ENCODE measurements around the gene ENTPD6. TPM values are rescaled to one million over a fixed set of nuclear protein-coding genes. Genes with fewer than 3 reads are reported as not detected.

Gene ENTPD6
- total and polyA plus RNA-seq, 5 donors from 2014 or later: 27.2 to 68.0 (median 30.8) TPM

- H3K9me3 Mint-ChIP-seq: no peaks in the 10 kb centered on the region
- H3K27ac ChIP-seq (ENCODE audit: insufficient read depth, low read length, poor library complexity, severe bottlenecking): no peak overlapping the region
- DNase-seq (no peak), ATAC-seq (ENCODE audit: low read depth in 2 of 2) (no peak)
- no peak overlapping the region for H3K27ac Mint-ChIP-seq
- no peaks in the 10 kb centered on the region for H3K4me1 ChIP-seq (ENCODE audit: control insufficient read depth, insufficient read depth, low read length, poor library complexity, severe bottlenecking)
- H3K27me3 Mint-ChIP-seq: no peaks in the 10 kb centered on the region
- H3K4me1 Mint-ChIP-seq: peaks cover 0 to 3% (median 0%) of the 10 kb centered on the region in 4 donors
- H3K4me3 Mint-ChIP-seq: no peak overlapping the region
- peaks cover 63% of the 10 kb centered on the region for H3K36me3 ChIP-seq (ENCODE audit: control insufficient read depth, insufficient read depth, low read length)
- H3K27me3 ChIP-seq (ENCODE audit: control insufficient read depth, insufficient read depth, low read length): no peaks in the 10 kb centered on the region
- no peaks in the 10 kb centered on the region for H3K9me3 ChIP-seq (ENCODE audit: control insufficient read depth in 2 of 2, low read length in 2 of 2)
- peaks cover 22% of the 10 kb centered on the region for H3K36me3 Mint-ChIP-seq
- H3K4me3 ChIP-seq (ENCODE audit: low read depth, low read length): no peak overlapping the region
Observed at GRCh38 chr20:25213566-25214425, 18.3 kb downstream of the ENTPD6 start.

GRCh38 chr20:25214426-25214790 is 18.9 kb downstream of the ENTPD6 start:
- H3K36me3 ChIP-seq (ENCODE audit: control insufficient read depth, insufficient read depth, low read length): peaks cover 64% of the 10 kb centered on the region
- no peaks in the 10 kb centered on the region for H3K9me3 Mint-ChIP-seq

DNA sequence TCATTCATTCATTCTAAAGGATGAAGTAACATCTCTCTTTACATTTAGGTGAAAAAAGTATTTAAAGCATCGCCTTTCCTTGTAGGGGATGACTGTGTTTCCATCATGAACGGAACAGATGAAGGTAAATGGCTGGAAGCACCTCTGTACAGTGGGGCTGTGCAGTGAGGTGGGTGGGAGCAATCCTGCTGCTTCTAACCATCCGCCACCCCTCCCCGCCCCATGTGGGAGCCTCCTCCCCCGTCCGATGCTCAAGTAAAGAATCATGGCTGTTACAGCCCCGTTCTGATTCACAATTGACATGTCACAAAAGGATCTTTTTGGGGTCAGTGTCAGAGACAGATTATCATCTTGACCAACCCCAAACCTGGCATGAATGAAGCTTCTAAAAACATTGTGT is 19.3 kb downstream of the ENTPD6 start:
- Mint-ChIP-seq H3K4me3 (no peak overlapping the region), H3K9me3 (no peaks in the 10 kb centered on the region), H3K36me3 (peaks cover 25% of the 10 kb centered on the region), H3K4me1 (peaks cover 0 to 3% (median 0%) of the 10 kb centered on the region in 4 donors), H3K27me3 (no peaks in the 10 kb centered on the region), H3K27ac (no peak overlapping the region)
- no peaks in the 10 kb centered on the region for H3K9me3 ChIP-seq (ENCODE audit: control insufficient read depth in 2 of 2, low read length in 2 of 2)
- ATAC-seq (ENCODE audit: low read depth in 2 of 2): no peak
- H3K27me3 ChIP-seq (ENCODE audit: control insufficient read depth, insufficient read depth, low read length): no peaks in the 10 kb centered on the region
- DNase-seq: no peak
- peaks cover 64% of the 10 kb centered on the region for H3K36me3 ChIP-seq (ENCODE audit: control insufficient read depth, insufficient read depth, low read length)
- no peak overlapping the region for H3K27ac ChIP-seq (ENCODE audit: insufficient read depth, low read length, poor library complexity, severe bottlenecking)
- no peaks in the 10 kb centered on the region for H3K4me1 ChIP-seq (ENCODE audit: control insufficient read depth, insufficient read depth, low read length, poor library complexity, severe bottlenecking)
- H3K4me3 ChIP-seq (ENCODE audit: low read depth, low read length): no peak overlapping the region

More at GRCh38 chr20:25214426-25214790, 18.9 kb downstream of the ENTPD6 start:
- Mint-ChIP-seq H3K36me3 (peaks cover 25% of the 10 kb centered on the region), H3K4me3 (no peak overlapping the region), H3K27me3 (no peaks in the 10 kb centered on the region), H3K4me1 (peaks cover 0 to 3% (median 0%) of the 10 kb centered on the region in 4 donors), H3K27ac (no peak overlapping the region)
- Histone ChIP-seq H3K27ac (ENCODE audit: insufficient read depth, low read length, poor library complexity, severe bottlenecking) (no peak overlapping the region), H3K9me3 (ENCODE audit: control insufficient read depth in 2 of 2, low read length in 2 of 2) (no peaks in the 10 kb centered on the region), H3K27me3 (ENCODE audit: control insufficient read depth, insufficient read depth, low read length) (no peaks in the 10 kb centered on the region), H3K4me3 (ENCODE audit: low read depth, low read length) (no peak overlapping the region), H3K4me1 (ENCODE audit: control insufficient read depth, insufficient read depth, low read length, poor library complexity, severe bottlenecking) (no peaks in the 10 kb centered on the region)
- DNase-seq: no peak
- no peak for ATAC-seq (ENCODE audit: low read depth in 2 of 2)

DNA sequence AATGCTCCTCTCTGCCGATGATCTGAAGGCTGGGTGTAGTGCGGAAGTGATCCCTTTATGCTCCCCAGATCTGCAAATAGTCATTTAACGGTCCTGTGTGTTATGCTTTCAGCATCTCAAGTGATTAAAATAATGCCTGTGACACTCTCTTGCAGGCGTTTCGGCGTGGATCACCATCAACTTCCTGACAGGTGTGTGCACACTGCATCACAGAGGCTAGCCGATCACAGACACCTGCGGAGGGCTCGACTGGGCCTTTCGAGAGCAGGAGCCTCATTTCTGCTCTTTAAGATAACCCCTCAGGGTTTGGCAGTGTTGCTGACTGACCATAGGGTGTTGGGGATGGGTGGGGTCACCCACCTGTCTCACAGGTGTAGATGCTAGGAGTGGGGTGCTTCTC is 20.0 kb downstream of the ENTPD6 start:
- H3K36me3 ChIP-seq (ENCODE audit: control insufficient read depth, insufficient read depth, low read length): peaks cover 63% of the 10 kb centered on the region
- peaks cover 25% of the 10 kb centered on the region for H3K36me3 Mint-ChIP-seq

GRCh38 chr20:25216199-25216945 is 20.9 kb downstream of the ENTPD6 start:
- no peaks in the 10 kb centered on the region for H3K9me3 Mint-ChIP-seq
- no peak for DNase-seq
- Histone ChIP-seq H3K9me3 (ENCODE audit: control insufficient read depth in 2 of 2, low read length in 2 of 2) (no peaks in the 10 kb centered on the region), H3K27ac (ENCODE audit: insufficient read depth, low read length, poor library complexity, severe bottlenecking) (no peak overlapping the region), H3K36me3 (ENCODE audit: control insufficient read depth, insufficient read depth, low read length) (peaks cover 55% of the 10 kb centered on the region), H3K4me1 (ENCODE audit: control insufficient read depth, insufficient read depth, low read length, poor library complexity, severe bottlenecking) (no peaks in the 10 kb centered on the region), H3K27me3 (ENCODE audit: control insufficient read depth, insufficient read depth, low read length) (no peaks in the 10 kb centered on the region), H3K4me3 (ENCODE audit: low read depth, low read length) (no peak overlapping the region)
- peaks cover 24% of the 10 kb centered on the region for H3K36me3 Mint-ChIP-seq
- H3K27ac Mint-ChIP-seq: peak overlapping the region in 1 of 3 donors; percentile 43
- H3K4me3 Mint-ChIP-seq: no peak overlapping the region
- ATAC-seq (ENCODE audit: low read depth in 2 of 2): no peak
- no peaks in the 10 kb centered on the region for H3K27me3 Mint-ChIP-seq
- peaks cover 0 to 3% (median 0%) of the 10 kb centered on the region in 4 donors for H3K4me1 Mint-ChIP-seq

More for the DNA sequence above, 20.0 kb downstream of the ENTPD6 start:
- ATAC-seq (ENCODE audit: low read depth in 2 of 2) (no peak), DNase-seq (no peak)
- peak overlapping the region in 1 of 3 donors; percentile 39 for H3K27ac Mint-ChIP-seq
- H3K4me3 ChIP-seq (ENCODE audit: low read depth, low read length): no peak overlapping the region
- H3K27ac ChIP-seq (ENCODE audit: insufficient read depth, low read length, poor library complexity, severe bottlenecking): no peak overlapping the region
- H3K4me1 ChIP-seq (ENCODE audit: control insufficient read depth, insufficient read depth, low read length, poor library complexity, severe bottlenecking): no peaks in the 10 kb centered on the region
- no peaks in the 10 kb centered on the region for H3K27me3 ChIP-seq (ENCODE audit: control insufficient read depth, insufficient read depth, low read length)
- no peaks in the 10 kb centered on the region for H3K9me3 ChIP-seq (ENCODE audit: control insufficient read depth in 2 of 2, low read length in 2 of 2)
- no peaks in the 10 kb centered on the region for H3K9me3 Mint-ChIP-seq
- H3K4me1 Mint-ChIP-seq: peaks cover 0 to 3% (median 0%) of the 10 kb centered on the region in 4 donors
- H3K4me3 Mint-ChIP-seq: no peak overlapping the region
- no peaks in the 10 kb centered on the region for H3K27me3 Mint-ChIP-seq

GRCh38 chr20:25217161-25218108 is 21.9 kb downstream of the ENTPD6 start:
- Mint-ChIP-seq H3K27ac (peak overlapping the region in 1 of 3 donors; percentile 77), H3K36me3 (peaks cover 14% of the 10 kb centered on the region), H3K4me3 (no peak overlapping the region), H3K4me1 (peaks cover 0 to 3% (median 0%) of the 10 kb centered on the region in 4 donors), H3K27me3 (no peaks in the 10 kb centered on the region), H3K9me3 (no peaks in the 10 kb centered on the region)
- no peak overlapping the region for H3K27ac ChIP-seq (ENCODE audit: insufficient read depth, low read length, poor library complexity, severe bottlenecking)
- no peak overlapping the region for H3K4me3 ChIP-seq (ENCODE audit: low read depth, low read length)
- no peaks in the 10 kb centered on the region for H3K4me1 ChIP-seq (ENCODE audit: control insufficient read depth, insufficient read depth, low read length, poor library complexity, severe bottlenecking)
- ATAC-seq (ENCODE audit: low read depth in 2 of 2) (no peak), DNase-seq (no peak)
- H3K27me3 ChIP-seq (ENCODE audit: control insufficient read depth, insufficient read depth, low read length): no peaks in the 10 kb centered on the region
- H3K9me3 ChIP-seq (ENCODE audit: control insufficient read depth in 2 of 2, low read length in 2 of 2): no peaks in the 10 kb centered on the region
- peaks cover 44% of the 10 kb centered on the region for H3K36me3 ChIP-seq (ENCODE audit: control insufficient read depth, insufficient read depth, low read length)

DNA sequence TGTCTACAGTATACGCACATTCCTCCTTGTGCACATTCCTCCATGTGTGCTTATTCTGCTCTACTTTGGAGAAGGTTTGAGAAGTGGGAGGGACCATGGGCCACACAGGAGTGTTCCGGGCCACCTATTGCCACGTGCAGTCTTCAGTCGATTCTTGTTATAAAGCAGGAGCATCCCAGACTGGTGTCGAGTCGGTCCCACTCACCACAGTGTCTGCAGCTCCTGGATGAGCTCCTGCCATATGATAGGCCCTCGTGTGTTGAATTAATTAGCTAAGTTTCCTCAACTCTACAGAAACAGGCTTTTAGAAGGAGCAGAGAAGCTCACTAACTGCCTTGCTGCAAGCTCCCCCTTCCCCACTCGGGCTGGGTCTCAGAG is 22.6 kb downstream of the ENTPD6 start:
- Mint-ChIP-seq H3K27me3 (no peaks in the 10 kb centered on the region), H3K4me3 (no peak overlapping the region), H3K27ac (no peak overlapping the region), H3K4me1 (peaks cover 0 to 3% (median 0%) of the 10 kb centered on the region in 4 donors), H3K36me3 (peaks cover 14% of the 10 kb centered on the region), H3K9me3 (no peaks in the 10 kb centered on the region)
- DNase-seq (no peak), ATAC-seq (ENCODE audit: low read depth in 2 of 2) (no peak)
- no peak overlapping the region for H3K4me3 ChIP-seq (ENCODE audit: low read depth, low read length)
- H3K36me3 ChIP-seq (ENCODE audit: control insufficient read depth, insufficient read depth, low read length): peaks cover 41% of the 10 kb centered on the region
- no peak overlapping the region for H3K27ac ChIP-seq (ENCODE audit: insufficient read depth, low read length, poor library complexity, severe bottlenecking)
- no peaks in the 10 kb centered on the region for H3K27me3 ChIP-seq (ENCODE audit: control insufficient read depth, insufficient read depth, low read length)
- H3K9me3 ChIP-seq (ENCODE audit: control insufficient read depth in 2 of 2, low read length in 2 of 2): no peaks in the 10 kb centered on the region
- H3K4me1 ChIP-seq (ENCODE audit: control insufficient read depth, insufficient read depth, low read length, poor library complexity, severe bottlenecking): no peaks in the 10 kb centered on the region

Data from CD4-positive, CD25-positive, alpha-beta regulatory T cell (primary cell).